H1 (cell line): ENCODE results near the gene ATF7IP2. TPM values are rescaled to one million over a fixed set of nuclear protein-coding genes. Genes with fewer than 3 reads are reported as not detected.
"Not testable (repeated sequence)": the region's sequence is repeated elsewhere in the genome, so short reads cannot be mapped to it uniquely, and the experiment has no call there.

Source experiments
- CTCF ChIA-PET: fragments of 300-600 bp; sonication (Branson Sonifier 250); formaldehyde crosslinking; loops from one replicate; lab custom pipeline; 2021; ENCODE audit not compliant: partially characterized antibody; lab: Charles Lee
- POLR2A ChIA-PET: fragments of 300-600 bp; sonication (Branson Sonifier 250); formaldehyde crosslinking; loops from one replicate; lab custom pipeline; 2021; ENCODE audit warnings: inconsistent platforms; ENCODE audit not compliant: partially characterized antibody; lab: Charles Lee
- DNase-seq, 2 experiments: peaks; one replicate each; pipeline versions ENCODE4 v3.0.0 to v3.0.0-alpha.2; 2010 to 2022; ENCODE audit warnings: low spot score in 2 of 2, low read depth in 1 of 2, mixed read lengths in 1 of 2
- FAIRE-seq: peaks from 2 replicates; lab custom pipeline; 2011; peaks lifted over from hg19 to GRCh38; lab: Jason Lieb, UNC
- H2AFZ ChIP-seq: 2 replicates; pipeline ENCODE4 v1.8.1; 2012; ENCODE audit warnings: low read length, inconsistent platforms
- H2AK5ac ChIP-seq: 2 replicates; pipeline ENCODE4 v1.6.1; 2013; ENCODE audit warnings: low read depth, low read length
- H2BK120ac ChIP-seq: replicated peaks from 2 replicates; pipeline ENCODE3; 2013; ENCODE audit warnings: low read depth, low read length, inconsistent platforms
- H2BK12ac ChIP-seq: 2 replicates; pipeline ENCODE4 v1.6.1; 2013; ENCODE audit warnings: low read depth, low read length
- H2BK15ac ChIP-seq: 2 replicates; pipeline ENCODE4 v1.6.1; 2013; ENCODE audit warnings: low read length
- H2BK20ac ChIP-seq: 2 replicates; pipeline ENCODE4 v1.6.1; 2013; ENCODE audit warnings: low read length
- H2BK5ac ChIP-seq: 2 replicates; pipeline ENCODE4 v1.6.1; 2013; ENCODE audit warnings: low read depth, low read length
- H3K14ac ChIP-seq: 2 replicates; pipeline ENCODE4 v1.6.1; 2013; ENCODE audit warnings: inconsistent platforms; ENCODE audit not compliant: insufficient read length
- H3K18ac ChIP-seq: 2 replicates; pipeline ENCODE4 v1.6.1; 2013; ENCODE audit warnings: low read length; ENCODE audit errors: extremely low read depth
- H3K23ac ChIP-seq: 2 replicates; pipeline ENCODE4 v1.6.1; 2013; ENCODE audit warnings: inconsistent platforms; ENCODE audit not compliant: insufficient read length
- H3K23me2 ChIP-seq: 2 replicates; pipeline ENCODE4 v1.6.1; 2013; ENCODE audit warnings: low read depth, low read length
- H3K27ac ChIP-seq: 2 replicates; pipeline ENCODE4 v1.6.1; 2011; ENCODE audit warnings: low read depth, low read length, inconsistent platforms
- H3K27me3 ChIP-seq, 4 experiments: replicated peaks in 1 of 4; 1 replicate in 1 of 4; 2 replicates in 3 of 4; pipeline versions ENCODE4 v1.6.1 to v1.8.1; 2011 to 2013; ENCODE audit warnings: low read length in 3 of 4, mild to moderate bottlenecking in 3 of 4, inconsistent platforms in 2 of 4, mixed read lengths in 2 of 4, moderate library complexity in 1 of 4; ENCODE audit not compliant: control insufficient read depth in 3 of 4, insufficient read depth in 3 of 4; ENCODE audit errors: extremely low read depth in 1 of 4
- H3K36me3 ChIP-seq, 4 experiments: 2 replicates each; pipeline versions ENCODE4 v1.6.1 to v1.8.1; 2011 to 2013; ENCODE audit warnings: mild to moderate bottlenecking in 4 of 4, low read length in 3 of 4, moderate library complexity in 2 of 4, control low read depth in 1 of 4, inconsistent platforms in 1 of 4; ENCODE audit not compliant: insufficient read depth in 4 of 4, control insufficient read depth in 2 of 4
- H3K4ac ChIP-seq: replicated peaks from 2 replicates; pipeline ENCODE3; 2013; ENCODE audit warnings: low read length, low read depth, mixed read lengths, inconsistent platforms; ENCODE audit not compliant: insufficient read length
- H3K4me1 ChIP-seq, 4 experiments: replicated peaks in 1 of 4; 1 replicate in 1 of 4; 2 replicates in 3 of 4; pipeline versions ENCODE4 v1.6.1 to v1.8.1; 2011 to 2013; ENCODE audit warnings: low read length in 3 of 4, inconsistent platforms in 2 of 4, mixed read lengths in 1 of 4; ENCODE audit not compliant: insufficient read depth in 4 of 4, control insufficient read depth in 3 of 4
- H3K4me2 ChIP-seq, 2 experiments: 2 replicates each; pipeline versions ENCODE4 v1.6.1 to v1.8.1; 2011 to 2013; ENCODE audit warnings: low read depth in 2 of 2, low read length in 2 of 2, control low read depth in 1 of 2, inconsistent platforms in 1 of 2, mild to moderate bottlenecking in 1 of 2; ENCODE audit not compliant: insufficient read depth in 1 of 2
- H3K4me3 ChIP-seq, 4 experiments: fragments of 200-600, 300-600 bp in 1 of 4; sonication (generic), shearing (Covaris generic), sonication (Bioruptor Twin) in 1 of 4; 2 replicates each; pipeline versions ENCODE4 v1.5.1 to v1.8.1; 2011 to 2016; ENCODE audit warnings: low read length in 4 of 4, low read depth in 3 of 4, control low read depth in 2 of 4, inconsistent platforms in 2 of 4, mild to moderate bottlenecking in 2 of 4, mixed read lengths in 1 of 4, moderate library complexity in 1 of 4; ENCODE audit not compliant: insufficient read depth in 2 of 4; ENCODE audit errors: extremely low read depth in 1 of 4
- H3K56ac ChIP-seq: replicated peaks from 2 replicates; pipeline ENCODE3; 2013; ENCODE audit warnings: low read depth, mild to moderate bottlenecking, mixed read lengths, low read length, inconsistent platforms; ENCODE audit not compliant: insufficient read length
- H3K79me1 ChIP-seq: 2 replicates; pipeline ENCODE4 v1.6.1; 2013; ENCODE audit warnings: low read depth, low read length, control low read depth
- H3K79me2 ChIP-seq, 2 experiments: 2 replicates each; pipeline versions ENCODE4 v1.6.1 to v1.8.1; 2012 to 2013; ENCODE audit warnings: low read length in 2 of 2, mild to moderate bottlenecking in 2 of 2, inconsistent platforms in 1 of 2; ENCODE audit not compliant: insufficient read depth in 2 of 2, control insufficient read depth in 1 of 2
- H3K9ac ChIP-seq, 4 experiments: replicated peaks in 1 of 4; 1 replicate in 1 of 4; 2 replicates in 3 of 4; pipeline versions ENCODE4 v1.6.1 to v1.8.1; 2011 to 2013; ENCODE audit warnings: low read depth in 3 of 4, low read length in 3 of 4, control low read depth in 2 of 4, mild to moderate bottlenecking in 2 of 4, moderate library complexity in 2 of 4, inconsistent platforms in 1 of 4; ENCODE audit errors: extremely low read depth in 1 of 4
- H3K9me3 ChIP-seq, 2 experiments: 2 replicates each; pipeline versions ENCODE4 v1.6.1 to v1.8.1; 2012 to 2013; ENCODE audit warnings: mild to moderate bottlenecking in 2 of 2, moderate library complexity in 2 of 2, control low read depth in 1 of 2, inconsistent platforms in 1 of 2, low read depth in 1 of 2, low read length in 1 of 2, mixed read lengths in 1 of 2; ENCODE audit not compliant: insufficient read depth in 2 of 2
- H4K20me1 ChIP-seq, 2 experiments: replicated peaks in 1 of 2; 2 replicates each; pipeline versions ENCODE3 to v1.8.1; 2011 to 2013; ENCODE audit warnings: inconsistent platforms in 2 of 2, low read length in 2 of 2, mild to moderate bottlenecking in 1 of 2; ENCODE audit not compliant: insufficient read depth in 2 of 2, control insufficient read depth in 1 of 2
- H4K5ac ChIP-seq: 2 replicates; pipeline ENCODE4 v1.6.1; 2013; ENCODE audit warnings: low read length, low read depth, mixed read lengths, inconsistent platforms; ENCODE audit not compliant: insufficient read length
- H4K8ac ChIP-seq: 2 replicates; pipeline ENCODE4 v1.8.0; 2013; ENCODE audit warnings: mild to moderate bottlenecking, moderate library complexity, low read length, inconsistent platforms; ENCODE audit not compliant: insufficient read depth; ENCODE audit errors: extremely low read depth
- H4K91ac ChIP-seq: replicated peaks from 2 replicates; pipeline ENCODE3; 2013; ENCODE audit warnings: low read length, mixed read lengths, inconsistent platforms; ENCODE audit not compliant: insufficient read length
- CHD2 ChIP-seq: IDR thresholded peaks from 2 replicates; pipeline ENCODE4 v1.6.1; 2012; ENCODE audit warnings: low read length, improper control_type of control experiment
- whole genome bisulfite sequencing, 2 experiments: shearing (Covaris generic) in 1 of 2; methylation state at CpG; one replicate each; pipeline versions ENCODE4 v1.1.6 to v1.1.7; 2013 to 2015; ENCODE audit warnings: low lambda C conversion rate in 2 of 2, mixed read lengths in 2 of 2, inconsistent platforms in 1 of 2, low coverage in 1 of 2, missing lambda C conversion rate in 1 of 2; ENCODE audit not compliant: insufficient replicate concordance in 2 of 2, insufficient coverage in 1 of 2, insufficient read length in 1 of 2; ENCODE audit errors: extremely low coverage in 1 of 2, missing lambda C conversion rate in 1 of 2; 5-methylcytosine and 5-hydroxymethylcytosine counted together
- polyA plus RNA-seq, 7 experiments: library from polyadenylated mRNA; depleted of rRNA in 3 of 7; stranded (reverse) in 5 of 7; unstranded in 2 of 7; fragments of >200 nt in 5 of 7; fragments of 200-250 nt in 2 of 7; gene quantifications; 1 replicate in 5 of 7; 2 replicates in 1 of 7; 4 replicates in 1 of 7; pipeline versions ENCODE4 v1.2.1 to v1.2.3, GENCODE V29; 2011 to 2013; ENCODE audit warnings: missing spikeins in 2 of 7, mixed read lengths in 2 of 7
- total RNA-seq: library from RNA; stranded (reverse); fragmentation: NEBNext Ultra II Directional; extraction: Animal tissue kit (Norgen Biotek cat#: 25700); gene quantifications from 2 replicates; pipeline ENCODE4 v1.2.1, GENCODE V29; 2021

The ATF7IP2 gene
- total and polyA plus RNA-seq, 2 of the 8 experiments (the other 6 are each of a cell fraction or from before 2014, with no cell fraction given): 28.7 to 32.8 TPM

DNA sequence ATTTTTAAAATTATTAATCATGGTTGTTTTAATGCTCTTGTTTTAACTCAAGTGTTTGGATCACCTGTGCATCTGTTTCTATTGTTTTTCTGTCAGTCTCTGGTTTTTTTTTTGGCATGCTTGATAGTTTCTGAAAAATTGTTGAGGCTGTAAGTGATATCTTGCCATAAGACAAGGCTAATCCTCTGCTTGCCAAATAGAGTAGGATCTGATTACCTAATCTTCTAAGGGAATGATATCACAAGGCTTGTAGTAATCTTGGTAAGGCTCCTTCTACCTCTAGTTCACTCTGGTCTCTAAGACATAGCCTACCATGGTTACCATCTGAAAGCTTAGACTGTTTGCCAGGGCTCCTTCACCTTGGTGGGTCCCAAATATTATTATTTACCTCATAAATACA, 81.0 kb downstream of the ATF7IP2 start:
- Histone ChIP-seq H3K79me1 (no peaks in the 10 kb centered on the region), H4K91ac (no peak overlapping the region), H3K9me3 (no peaks in the 10 kb centered on the region), H2BK5ac (no peak overlapping the region), H3K27me3 (no peaks in the 10 kb centered on the region), H3K18ac (no peak overlapping the region), H2AK5ac (no peak overlapping the region), H2BK15ac (no peak overlapping the region), H4K5ac (no peak overlapping the region), H3K56ac (no peak overlapping the region), H4K8ac (no peak overlapping the region), H3K9ac (no peak overlapping the region), H3K14ac (no peak overlapping the region), H3K4me3 (no peak overlapping the region), H3K27ac (no peak overlapping the region), H3K23me2 (no peaks in the 10 kb centered on the region), H2AFZ (no peak overlapping the region), H2BK120ac (no peak overlapping the region), H2BK20ac (no peak overlapping the region), H3K4me2 (no peak overlapping the region), H2BK12ac (no peak overlapping the region), H3K79me2 (no peaks in the 10 kb centered on the region), H3K4me1 (no peaks in the 10 kb centered on the region), H3K23ac (no peak overlapping the region), H3K36me3 (0 out of 8 replicates have a peak, but pooled peaks cover 0 to 2% (median 0%) of the 10 kb centered on the region in 4 experiments), H4K20me1 (no peaks in the 10 kb centered on the region), H3K4ac (no peak overlapping the region)
- CTCF ChIA-PET: no interaction called here
- FAIRE-seq (no peak), DNase-seq (no peak)
- TF ChIP-seq CHD2: no peak
- POLR2A ChIA-PET: interaction anchor here (0.6 kb wide), 1 partner anchor 558 kb away, joined by 5 read pairs; no protein-coding TSS in a partner anchor

DNA sequence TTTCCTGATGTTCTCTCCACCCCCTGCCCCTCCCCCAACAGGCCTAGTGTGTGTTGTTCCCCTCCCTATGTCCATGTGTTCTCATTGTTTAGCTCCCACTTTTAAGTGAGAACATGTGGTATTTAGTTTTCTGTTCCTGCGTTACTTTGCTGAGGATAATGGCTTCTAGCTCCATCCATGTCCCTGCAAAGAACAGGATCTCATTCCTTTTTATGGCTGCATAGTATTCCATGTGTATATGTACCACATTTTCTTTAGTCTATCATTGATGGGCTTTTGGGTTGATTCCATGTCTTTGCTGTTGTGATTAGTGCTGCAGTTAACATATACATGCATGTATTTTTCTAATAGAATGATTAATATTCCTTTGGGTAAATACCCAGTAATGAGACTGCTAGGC, 90.8 kb downstream of the ATF7IP2 start:
- H2AK5ac ChIP-seq, H3K4me1 ChIP-seq, H3K27ac ChIP-seq, H4K91ac ChIP-seq, H2BK12ac ChIP-seq, H3K14ac ChIP-seq, H3K4ac ChIP-seq, H2BK120ac ChIP-seq, H3K79me2 ChIP-seq, POLR2A ChIA-PET, H4K5ac ChIP-seq, H3K27me3 ChIP-seq, H3K4me2 ChIP-seq, H2BK5ac ChIP-seq, DNase-seq, H3K9me3 ChIP-seq, H3K9ac ChIP-seq, H2AFZ ChIP-seq, H3K56ac ChIP-seq, H3K23ac ChIP-seq, H3K4me3 ChIP-seq, H2BK20ac ChIP-seq, H3K18ac ChIP-seq, H4K20me1 ChIP-seq, H4K8ac ChIP-seq, H2BK15ac ChIP-seq, FAIRE-seq, H3K79me1 ChIP-seq, H3K23me2 ChIP-seq: not testable (repeated sequence)
- 95% methylated on average over 1 of the region's 1 CpG; no CpG with 5 or more reads in 1 of the 2 experiments for WGBS, 2 experiments
- H3K36me3 ChIP-seq: peaks cover 0 to 22% (median 8%) of the 10 kb centered on the region in 4 experiments; a peak in 4 of 8 replicates
- CTCF ChIA-PET: interaction anchor here (1.0 kb wide), 1 partner anchor 711 kb away, joined by 3 read pairs; no protein-coding TSS in a partner anchor
